GM12873 (cell line): ENCODE measurements around the gene BNIP5.

ENCODE experiments used
- TF ChIP-seq, protein P1 (sequence below): IDR thresholded peaks from 2 replicates; pipeline ENCODE4 v1.5.1; 2012; ENCODE audit warnings: low read depth, mild to moderate bottlenecking, moderate library complexity, low read length, control low read depth; ENCODE audit not compliant: insufficient read depth; ENCODE audit errors: missing control alignments

The BNIP5 gene

DNA sequence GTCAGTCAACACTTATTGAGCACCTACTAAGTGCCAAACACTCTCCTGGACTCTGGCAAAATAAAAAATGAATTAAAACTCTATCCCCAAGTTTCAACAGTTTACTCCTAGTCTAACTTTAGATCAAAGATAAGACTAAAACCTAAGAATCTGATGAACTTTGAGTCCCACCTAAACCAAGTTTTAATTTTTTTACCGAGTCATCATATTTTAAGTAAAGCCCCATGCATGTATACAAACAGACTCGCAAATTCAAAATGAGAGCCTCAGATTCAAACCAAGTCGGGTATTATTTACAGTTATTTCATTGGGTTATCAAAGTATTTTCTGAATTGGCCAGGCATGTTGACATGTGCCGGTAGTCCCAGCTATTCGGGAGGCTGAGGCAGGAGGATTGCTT, 28.2 kb downstream of the BNIP5 start:
- TF ChIP-seq, protein P1, sequence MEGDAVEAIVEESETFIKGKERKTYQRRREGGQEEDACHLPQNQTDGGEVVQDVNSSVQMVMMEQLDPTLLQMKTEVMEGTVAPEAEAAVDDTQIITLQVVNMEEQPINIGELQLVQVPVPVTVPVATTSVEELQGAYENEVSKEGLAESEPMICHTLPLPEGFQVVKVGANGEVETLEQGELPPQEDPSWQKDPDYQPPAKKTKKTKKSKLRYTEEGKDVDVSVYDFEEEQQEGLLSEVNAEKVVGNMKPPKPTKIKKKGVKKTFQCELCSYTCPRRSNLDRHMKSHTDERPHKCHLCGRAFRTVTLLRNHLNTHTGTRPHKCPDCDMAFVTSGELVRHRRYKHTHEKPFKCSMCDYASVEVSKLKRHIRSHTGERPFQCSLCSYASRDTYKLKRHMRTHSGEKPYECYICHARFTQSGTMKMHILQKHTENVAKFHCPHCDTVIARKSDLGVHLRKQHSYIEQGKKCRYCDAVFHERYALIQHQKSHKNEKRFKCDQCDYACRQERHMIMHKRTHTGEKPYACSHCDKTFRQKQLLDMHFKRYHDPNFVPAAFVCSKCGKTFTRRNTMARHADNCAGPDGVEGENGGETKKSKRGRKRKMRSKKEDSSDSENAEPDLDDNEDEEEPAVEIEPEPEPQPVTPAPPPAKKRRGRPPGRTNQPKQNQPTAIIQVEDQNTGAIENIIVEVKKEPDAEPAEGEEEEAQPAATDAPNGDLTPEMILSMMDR: no peak

DNA sequence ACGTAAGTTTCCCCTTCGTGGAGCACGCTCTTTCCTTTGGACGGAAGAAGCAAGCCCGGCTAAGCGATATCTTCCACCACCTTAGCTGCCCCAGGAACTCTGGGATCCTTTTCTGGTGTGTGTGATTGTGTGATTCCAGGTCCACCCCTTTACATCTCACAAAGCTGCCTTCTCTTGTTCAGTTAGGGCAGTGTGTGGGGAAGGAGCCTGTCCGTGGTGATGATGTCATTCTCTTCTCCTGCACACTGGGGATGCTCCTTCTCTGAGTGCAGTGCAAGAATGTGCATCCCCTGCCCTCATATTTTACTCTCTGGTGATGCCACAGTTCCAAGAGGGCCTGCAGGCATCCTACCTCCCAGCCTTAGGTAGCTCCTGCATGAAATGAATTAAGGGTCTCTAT, 30.3 kb downstream of the BNIP5 start:
- TF ChIP-seq, protein P1: no peak

DNA sequence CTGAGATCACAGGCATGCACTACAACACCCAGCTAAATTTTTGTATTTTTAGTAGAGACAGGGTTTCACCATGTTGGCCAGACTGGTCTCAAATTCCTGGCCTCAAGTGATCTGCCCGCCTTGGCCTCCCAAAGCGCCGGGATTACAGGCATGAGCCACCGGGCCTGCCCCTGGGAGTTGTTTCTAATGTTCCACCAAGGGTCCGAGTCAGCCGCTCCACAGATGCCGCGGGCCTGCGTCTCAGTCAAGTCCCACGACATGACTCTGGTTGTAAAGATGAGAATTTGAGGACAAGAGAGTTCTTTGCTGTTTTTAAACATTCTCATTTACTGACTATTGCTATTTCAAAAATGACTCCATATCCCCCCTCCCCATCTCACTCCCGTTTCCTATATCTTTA, 30.8 kb downstream of the BNIP5 start:
- TF ChIP-seq, protein P1: no peak

DNA sequence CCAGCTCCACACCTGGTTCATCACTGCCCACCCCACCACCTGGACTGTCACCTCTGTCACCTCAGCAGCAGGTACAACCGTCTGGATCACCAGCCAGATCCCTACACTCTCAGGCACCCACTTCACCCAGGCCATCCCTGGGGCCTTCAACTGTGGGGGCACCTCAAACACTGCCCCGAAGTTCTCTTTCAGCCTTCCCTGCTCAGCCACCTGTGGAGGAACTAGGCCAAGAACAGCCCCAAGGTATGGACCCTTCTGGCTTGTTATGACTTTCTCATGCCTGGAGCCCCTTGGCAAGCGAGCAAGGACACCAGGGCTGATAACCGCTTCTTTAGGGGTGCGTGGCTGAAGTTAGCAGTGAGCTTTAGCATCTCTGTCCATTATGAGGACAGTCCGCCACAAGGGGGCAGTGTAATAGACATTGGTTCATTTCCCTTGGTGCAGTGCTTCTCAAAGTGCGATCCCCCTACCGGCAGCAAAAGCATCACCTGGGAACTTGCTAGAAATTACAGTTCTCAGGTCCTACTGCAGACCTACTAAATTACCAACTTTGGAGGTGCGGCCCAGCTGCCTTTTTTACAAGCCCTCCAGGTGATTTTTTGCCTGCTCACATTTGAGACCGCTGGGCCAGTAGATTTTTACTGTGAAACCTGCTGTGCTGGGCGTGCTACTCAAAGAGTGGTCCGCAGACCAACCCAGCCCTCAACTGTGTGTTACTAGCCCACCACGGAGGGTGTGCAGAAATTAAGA, 34.3 kb downstream of the BNIP5 start:
- TF ChIP-seq, protein P1: peak; percentile 97

DNA sequence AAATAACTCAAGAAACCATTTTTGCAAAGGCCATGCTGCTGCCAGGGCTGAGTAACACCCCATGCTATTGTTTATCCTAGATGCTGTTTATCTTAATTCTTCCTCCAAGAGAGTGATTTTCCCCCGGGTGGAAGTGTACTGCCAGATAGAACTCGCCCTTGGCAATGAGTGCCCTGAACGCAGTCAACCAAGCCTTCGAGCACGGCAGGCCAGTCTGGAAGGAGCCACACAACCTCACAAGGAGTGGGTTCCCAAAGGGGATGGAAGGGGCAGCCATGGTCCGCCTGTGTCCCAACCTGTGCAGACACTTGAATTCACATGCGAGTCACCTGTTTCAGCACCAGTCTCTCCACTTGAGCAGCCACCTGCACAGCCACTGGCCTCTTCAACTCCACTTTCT, 34.9 kb downstream of the BNIP5 start:
- TF ChIP-seq, protein P1: no peak

DNA sequence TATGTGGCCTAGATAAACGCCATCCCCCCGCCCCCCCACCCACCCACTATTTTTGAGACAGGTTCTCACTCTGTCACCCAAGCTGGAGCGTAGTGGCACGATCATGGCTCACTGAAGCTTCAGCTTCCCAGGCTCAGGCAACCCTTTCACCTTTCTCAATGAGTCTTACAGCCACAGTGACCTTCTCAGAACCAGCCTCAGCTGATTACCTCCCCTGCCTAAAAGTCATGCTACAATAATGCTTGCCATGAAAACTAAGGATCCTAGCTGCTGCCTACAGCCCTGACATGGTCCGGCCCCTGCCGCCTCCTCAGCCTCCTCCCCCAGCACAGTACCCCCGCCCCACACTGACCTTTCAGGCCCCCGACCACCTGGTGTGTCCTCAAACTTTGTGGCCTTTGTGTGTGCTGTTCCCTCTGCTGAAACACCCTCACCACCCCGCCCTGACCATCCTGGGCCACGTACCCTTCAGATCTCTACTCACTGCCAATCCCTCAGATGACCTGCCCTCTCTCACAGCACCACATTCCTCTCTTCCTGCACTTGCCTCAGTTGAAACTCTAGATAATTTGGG, 35.5 kb downstream of the BNIP5 start:
- TF ChIP-seq, protein P1: no peak

DNA sequence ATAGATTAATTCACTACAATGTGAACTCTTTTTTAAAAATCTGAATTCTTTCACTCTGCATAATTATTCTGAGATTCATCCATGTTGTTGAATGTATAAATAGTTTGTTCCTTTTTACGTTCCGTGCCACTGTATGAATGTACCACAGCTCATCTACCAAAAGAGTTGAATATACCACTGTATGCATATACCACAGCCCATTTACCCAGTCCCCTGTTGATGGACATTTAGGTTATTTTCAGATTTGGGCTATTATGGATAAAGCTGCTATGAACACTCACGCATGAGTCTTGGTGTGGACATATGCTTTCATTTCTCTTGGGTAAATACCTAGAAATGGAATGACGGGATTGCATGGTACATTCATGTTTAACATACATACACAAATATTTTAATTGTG, 38.7 kb downstream of the BNIP5 start:
- TF ChIP-seq, protein P1: no peak
